ENCODE measurements around the gene GCK. TPM values are rescaled to one million over a fixed set of nuclear protein-coding genes. Genes with fewer than 3 reads are reported as not detected.

Gene GCK
- total and polyA plus RNA-seq, 2 donors (not counting 1 experiment from before 2014, with no cell fraction given) = 0.22 to 0.24 TPM

- H3K4me2 ChIP-seq (replicated peaks; ENCODE audit: low read depth, low read length, poor library complexity, severe bottlenecking) = peak overlapping the region; percentile 95
- peak overlapping the region; percentile 78 for H2AFZ ChIP-seq (ENCODE audit: insufficient read depth, low read depth, low read length, poor library complexity, severe bottlenecking)
- Mint-ChIP-seq H3K27me3 (no peaks in the 10 kb centered on the region), H3K4me1 (peaks cover 14% of the 10 kb centered on the region), H3K27ac (peak overlapping the region; percentile 67), H3K9me3 (ENCODE audit: insufficient read depth) (no peaks in the 10 kb centered on the region), H3K4me3 (peak overlapping the region; percentile 85)
- no peaks in the 10 kb centered on the region for H3K9me3 ChIP-seq (ENCODE audit: control extremely low read depth in 1 of 3, control insufficient read depth in 2 of 3, insufficient read depth in 1 of 3, low read length in 2 of 3)
- no peak for TF ChIP-seq CTCF (IDR thresholded peaks at IDR 0.05)
- no peak for TF ChIP-seq EZH2 (IDR thresholded peaks at IDR 0.05; ENCODE audit: borderline replicate concordance, insufficient read depth, low read depth, low read length, poor library complexity, severe bottlenecking)
- peak; percentile 9 for ATAC-seq (ENCODE audit: low read depth)
- no peaks in the 10 kb centered on the region for H4K20me1 ChIP-seq (ENCODE audit: control insufficient read depth, insufficient read depth, low read length, poor library complexity, severe bottlenecking)
- POLR2A ChIA-PET = no interaction called here
- peaks cover 0 to 24% (median 6%) of the 10 kb centered on the region in 4 experiments for H3K27me3 ChIP-seq (replicated peaks in 1 of 4; ENCODE audit: control extremely low read depth in 1 of 4, control insufficient read depth in 3 of 4, insufficient read depth in 4 of 4, low read length in 3 of 4)
- H3K27ac ChIP-seq (ENCODE audit: low read length in 2 of 2) = no peak overlapping the region
- DNase-seq = peak; percentile 62
- intact Hi-C loops (cut with micrococcal nuclease) = no loop called here
- H3K4me1 ChIP-seq (ENCODE audit: control insufficient read depth in 2 of 2, insufficient read depth in 2 of 2, low read length in 2 of 2) = peaks cover 13 to 24% of the 10 kb centered on the region in 2 donors
- H3K9ac ChIP-seq (ENCODE audit: low read length) = peak overlapping the region; percentile 62
- CTCF ChIA-PET = no interaction called here
- H3K36me3 ChIP-seq (replicated peaks in 1 of 2; ENCODE audit: control extremely low read depth in 1 of 2, control insufficient read depth in 1 of 2, extremely low read depth in 1 of 2, insufficient read depth in 2 of 2, low read length in 1 of 2) = no peaks in the 10 kb centered on the region
- peak overlapping the region in 4 of 5 experiments; percentile 40 to 67 (median 55) for H3K4me3 ChIP-seq (ENCODE audit: control extremely low read depth in 1 of 5, extremely low read depth in 1 of 5, insufficient read depth in 1 of 5, low read depth in 2 of 5, low read length in 4 of 5)
- 18% methylated on average over 53 of the region's 53 CpGs for WGBS (ENCODE audit: insufficient coverage)
- H3K79me2 ChIP-seq (ENCODE audit: control insufficient read depth, insufficient read depth, low read length) = no peaks in the 10 kb centered on the region
Measured at GRCh38 chr7:44145479-44145968, 43.7 kb downstream of the GCK start.

- Histone ChIP-seq H3K4me2 (replicated peaks; ENCODE audit: low read depth, low read length, poor library complexity, severe bottlenecking) (peak overlapping the region; percentile 95), H3K9ac (ENCODE audit: low read length) (peak overlapping the region; percentile 62), H3K9me3 (ENCODE audit: control extremely low read depth in 1 of 3, control insufficient read depth in 2 of 3, insufficient read depth in 1 of 3, low read length in 2 of 3) (no peaks in the 10 kb centered on the region), H3K27me3 (replicated peaks in 1 of 4; ENCODE audit: control extremely low read depth in 1 of 4, control insufficient read depth in 3 of 4, insufficient read depth in 4 of 4, low read length in 3 of 4) (peaks cover 0 to 24% (median 6%) of the 10 kb centered on the region in 4 experiments), H4K20me1 (ENCODE audit: control insufficient read depth, insufficient read depth, low read length, poor library complexity, severe bottlenecking) (no peaks in the 10 kb centered on the region), H3K27ac (ENCODE audit: low read length in 2 of 2) (no peak overlapping the region), H2AFZ (ENCODE audit: insufficient read depth, low read depth, low read length, poor library complexity, severe bottlenecking) (peak overlapping the region; percentile 78), H3K79me2 (ENCODE audit: control insufficient read depth, insufficient read depth, low read length) (no peaks in the 10 kb centered on the region), H3K4me1 (ENCODE audit: control insufficient read depth in 2 of 2, insufficient read depth in 2 of 2, low read length in 2 of 2) (peaks cover 13 to 19% of the 10 kb centered on the region in 2 donors), H3K36me3 (replicated peaks in 1 of 2; ENCODE audit: control extremely low read depth in 1 of 2, control insufficient read depth in 1 of 2, extremely low read depth in 1 of 2, insufficient read depth in 2 of 2, low read length in 1 of 2) (no peaks in the 10 kb centered on the region), H3K4me3 (ENCODE audit: control extremely low read depth in 1 of 5, extremely low read depth in 1 of 5, insufficient read depth in 1 of 5, low read depth in 2 of 5, low read length in 4 of 5) (peak overlapping the region in 4 of 5 experiments; percentile 40 to 67 (median 55))
- ATAC-seq (ENCODE audit: low read depth) (no peak), DNase-seq (no peak)
- 69% methylated on average over 30 of the region's 31 CpGs for WGBS (ENCODE audit: insufficient coverage)
- Mint-ChIP-seq H3K4me3 (peak overlapping the region; percentile 85), H3K4me1 (peaks cover 9% of the 10 kb centered on the region), H3K27me3 (no peaks in the 10 kb centered on the region), H3K9me3 (ENCODE audit: insufficient read depth) (no peaks in the 10 kb centered on the region), H3K27ac (peak overlapping the region; percentile 20)
- TF ChIP-seq EZH2 (IDR thresholded peaks at IDR 0.05; ENCODE audit: borderline replicate concordance, insufficient read depth, low read depth, low read length, poor library complexity, severe bottlenecking) (no peak), CTCF (IDR thresholded peaks at IDR 0.05) (no peak)
- intact Hi-C loops (cut with micrococcal nuclease) = no loop called here
- POLR2A ChIA-PET = no interaction called here
- CTCF ChIA-PET = no interaction called here
Measured at GRCh38 chr7:44144968-44145478, 44.2 kb downstream of the GCK start.
